ENCODE results near the gene OLFML1. TPM values are rescaled to one million over a fixed set of nuclear protein-coding genes. Genes with fewer than 3 reads are reported as not detected.

Gene OLFML1
- total RNA-seq, 2 experiments from 2014 or later = not detected

GRCh38 chr11:7436657-7437056 is 48.6 kb upstream of the OLFML1 start:
- intact Hi-C loops (cut with micrococcal nuclease; ENCODE audit: unreplicated experiment) = no loop called here
- H4K20me1 ChIP-seq (ENCODE audit: insufficient read depth, low read length) = no peaks in the 10 kb centered on the region
- BruUV-seq (replicated peaks) = no TSS peak
- peak; percentile 89 for DNase-seq (ENCODE audit: low spot score)
- peak overlapping the region; percentile 98 for H2AFZ ChIP-seq (ENCODE audit: low read length)
- H3K79me2 ChIP-seq (ENCODE audit: insufficient read depth, low read depth, low read length) = no peaks in the 10 kb centered on the region
- ChIA-PET CTCF (ENCODE audit: unreplicated experiment) (interaction anchor here (0.6 to 1.6 kb wide), 4 partner anchors 11 to 340 kb away, joined by 3 to 5 read pairs (median 3); no protein-coding TSS in a partner anchor), POLR2A (interaction anchor here (0.6 to 1.9 kb wide), 12 partner anchors 8 to 1747 kb away, joined by 3 to 10 read pairs (median 3); partner anchors contain the start of gene TRIM22)
- H3K4me1 ChIP-seq (ENCODE audit: insufficient read depth, low read length, poor library complexity, severe bottlenecking) = peaks cover 28% of the 10 kb centered on the region
- H3K36me3 ChIP-seq (ENCODE audit: insufficient read depth, low read length) = no peaks in the 10 kb centered on the region
- H3K9me2 ChIP-seq (ENCODE audit: insufficient read depth, low read length) = no peaks in the 10 kb centered on the region
- peak overlapping the region; percentile 39 for H3K4me3 ChIP-seq (ENCODE audit: low read depth, low read length, poor library complexity, severe bottlenecking)
- peak overlapping the region; percentile 59 for H3K4me2 ChIP-seq (ENCODE audit: low read length)
- H3K9me3 ChIP-seq (ENCODE audit: low read length) = no peaks in the 10 kb centered on the region
- H3K27ac ChIP-seq (ENCODE audit: low read depth, low read length, poor library complexity, severe bottlenecking) = peak overlapping the region; percentile 56
- TF ChIP-seq EZH2phosphoT487 (IDR thresholded peaks at IDR 0.05; ENCODE audit: borderline replicate concordance, low read depth, low read length) (no peak), CTCF (conservative IDR thresholded peaks at IDR 0.05; ENCODE audit: low read length) (no peak)

GRCh38 chr11:7437696-7438095 is 47.6 kb upstream of the OLFML1 start:
- intact Hi-C loops (cut with micrococcal nuclease; ENCODE audit: unreplicated experiment) = no loop called here

More at GRCh38 chr11:7437696-7438095, 47.6 kb upstream of the OLFML1 start:
- no TSS peak for BruUV-seq (replicated peaks)
- TF ChIP-seq CTCF (conservative IDR thresholded peaks at IDR 0.05; ENCODE audit: low read length) = no peak
- no peak for TF ChIP-seq EZH2phosphoT487 (IDR thresholded peaks at IDR 0.05; ENCODE audit: borderline replicate concordance, low read depth, low read length)
- Histone ChIP-seq H3K9me3 (ENCODE audit: low read length) (no peaks in the 10 kb centered on the region), H3K4me1 (ENCODE audit: insufficient read depth, low read length, poor library complexity, severe bottlenecking) (peaks cover 28% of the 10 kb centered on the region), H3K27ac (ENCODE audit: low read depth, low read length, poor library complexity, severe bottlenecking) (no peak overlapping the region), H3K79me2 (ENCODE audit: insufficient read depth, low read depth, low read length) (no peaks in the 10 kb centered on the region), H3K4me2 (ENCODE audit: low read length) (no peak overlapping the region), H2AFZ (ENCODE audit: low read length) (no peak overlapping the region), H3K9me2 (ENCODE audit: insufficient read depth, low read length) (no peaks in the 10 kb centered on the region), H3K4me3 (ENCODE audit: low read depth, low read length, poor library complexity, severe bottlenecking) (no peak overlapping the region), H3K36me3 (ENCODE audit: insufficient read depth, low read length) (no peaks in the 10 kb centered on the region), H4K20me1 (ENCODE audit: insufficient read depth, low read length) (no peaks in the 10 kb centered on the region)
- ChIA-PET CTCF (ENCODE audit: unreplicated experiment) (interaction anchor here (1.5 kb wide), 1 partner anchor 16 kb away, joined by 5 read pairs; no protein-coding TSS in a partner anchor), POLR2A (interaction anchor here (0.7 to 1.4 kb wide), 4 partner anchors 9 to 198 kb away, joined by 3 read pairs; no protein-coding TSS in a partner anchor)
- DNase-seq (ENCODE audit: low spot score) = no peak
